Nephron (organoid): ENCODE measurements around the gene TNPO2.
A peak's percentile ranks its signal among the peaks of the same experiment; 100 is the strongest.

Experiments used
- H3K27ac Mint-ChIP-seq, 3 experiments: 2 replicates each; pipeline ENCODE4 v1.8.0; 2020; ENCODE audit warnings: mixed read lengths in 3 of 3, mild to moderate bottlenecking in 2 of 3, moderate library complexity in 1 of 3
- H3K27me3 Mint-ChIP-seq: 2 replicates; pipeline ENCODE4 v1.8.0; 2021; ENCODE audit warnings: low read depth, mild to moderate bottlenecking, moderate library complexity, mixed read lengths
- H3K36me3 Mint-ChIP-seq: 2 replicates; pipeline ENCODE4 v1.8.0; 2020; ENCODE audit warnings: low read depth, mixed read lengths
- H3K4me1 Mint-ChIP-seq: 2 replicates; pipeline ENCODE4 v1.8.0; 2020; ENCODE audit warnings: mixed read lengths
- H3K4me3 Mint-ChIP-seq, 3 experiments: 2 replicates each; pipeline ENCODE4 v1.8.0; 2020; ENCODE audit warnings: mild to moderate bottlenecking in 3 of 3, mixed read lengths in 3 of 3, moderate library complexity in 2 of 3
- H3K9me3 Mint-ChIP-seq: 2 replicates; pipeline ENCODE4 v1.8.0; 2020; ENCODE audit warnings: mixed read lengths
- CTCF ChIP-seq, 3 experiments: fragments of 200-600 bp; sonication (generic); IDR thresholded peaks; one replicate each; pipeline ENCODE4 v1.5.0; 2021; ENCODE audit warnings: antibody characterized with exemption in 3 of 3; ENCODE audit not compliant: unreplicated experiment in 3 of 3

Gene TNPO2

GRCh38 chr19:12675399-12675798 is 48.3 kb downstream of the TNPO2 start:
- no peaks in the 10 kb centered on the region for H3K27me3 Mint-ChIP-seq
- no peak overlapping the region for H3K4me3 Mint-ChIP-seq
- no peaks in the 10 kb centered on the region for H3K9me3 Mint-ChIP-seq
- H3K36me3 Mint-ChIP-seq = peaks cover 42% of the 10 kb centered on the region
- no peaks in the 10 kb centered on the region for H3K4me1 Mint-ChIP-seq
- no peak overlapping the region for H3K27ac Mint-ChIP-seq
- no peak for TF ChIP-seq CTCF (IDR thresholded peaks at IDR 0.05; ENCODE audit: unreplicated experiment in 3 of 3)

- Mint-ChIP-seq H3K27ac (no peak overlapping the region), H3K27me3 (no peaks in the 10 kb centered on the region), H3K36me3 (peaks cover 36% of the 10 kb centered on the region), H3K4me3 (no peak overlapping the region), H3K9me3 (no peaks in the 10 kb centered on the region), H3K4me1 (peaks cover 14% of the 10 kb centered on the region)
- no peak for TF ChIP-seq CTCF (IDR thresholded peaks at IDR 0.05; ENCODE audit: unreplicated experiment in 3 of 3)
Observed at GRCh38 chr19:12672744-12673143, 51.0 kb downstream of the TNPO2 start.

GRCh38 chr19:12670159-12670928 is 53.4 kb downstream of the TNPO2 start:
- no peaks in the 10 kb centered on the region for H3K27me3 Mint-ChIP-seq
- H3K36me3 Mint-ChIP-seq = peaks cover 20% of the 10 kb centered on the region
- H3K9me3 Mint-ChIP-seq = no peaks in the 10 kb centered on the region
- no peak for TF ChIP-seq CTCF (IDR thresholded peaks at IDR 0.05; ENCODE audit: unreplicated experiment in 3 of 3)
- H3K4me3 Mint-ChIP-seq = peak overlapping the region; percentile 97 to 99 (median 98)
- peak overlapping the region; percentile 99 for H3K27ac Mint-ChIP-seq
- peaks cover 30% of the 10 kb centered on the region for H3K4me1 Mint-ChIP-seq

- peaks cover 13% of the 10 kb centered on the region for H3K36me3 Mint-ChIP-seq
Observed at GRCh38 chr19:12669270-12670158, 54.2 kb downstream of the TNPO2 start.

GRCh38 chr19:12668932-12669269 is 54.8 kb downstream of the TNPO2 start:
- Mint-ChIP-seq H3K36me3 (peaks cover 9% of the 10 kb centered on the region), H3K9me3 (no peaks in the 10 kb centered on the region), H3K27me3 (no peaks in the 10 kb centered on the region), H3K27ac (peak overlapping the region; percentile 99), H3K4me3 (peak overlapping the region; percentile 97 to 99 (median 98)), H3K4me1 (peaks cover 30% of the 10 kb centered on the region)
- TF ChIP-seq CTCF (IDR thresholded peaks at IDR 0.05; ENCODE audit: unreplicated experiment in 3 of 3) = no peak

More at GRCh38 chr19:12669270-12670158, 54.2 kb downstream of the TNPO2 start:
- Mint-ChIP-seq H3K27ac (peak overlapping the region; percentile 99), H3K4me3 (peak overlapping the region; percentile 97 to 99 (median 98)), H3K27me3 (no peaks in the 10 kb centered on the region), H3K4me1 (peaks cover 30% of the 10 kb centered on the region), H3K9me3 (no peaks in the 10 kb centered on the region)
- TF ChIP-seq CTCF (IDR thresholded peaks at IDR 0.05; ENCODE audit: unreplicated experiment in 3 of 3) = peak in 1 of 3 experiments; percentile 11
